GM13977 (cell line): ENCODE results near the gene ZNF337.
"Not testable (repeated sequence)": the region's sequence is repeated elsewhere in the genome, so short reads cannot be mapped to it uniquely, and the experiment has no call there.

Experiments
- DNase-seq: peaks from one replicate; pipeline ENCODE4 v3.0.0; 2012; ENCODE audit warnings: low spot score
- CTCF ChIP-seq: IDR thresholded peaks from 2 replicates; pipeline ENCODE4 v1.5.1; 2012; ENCODE audit warnings: mild to moderate bottlenecking, control low read depth; ENCODE audit not compliant: insufficient read depth; ENCODE audit errors: extremely low read depth, missing control alignments
- in situ Hi-C: fragments of 300-500 bp; cut with MboI; formaldehyde crosslinking; loops from one replicate; pipeline ENCODE4 v1.12.0; 2022; ENCODE audit warnings: low sequenced_read_pairs, low pct_unique_long_range_greater_than_20kb, mixed read lengths, inconsistent platforms; ENCODE audit not compliant: unreplicated experiment

The ZNF337 gene

GRCh38 chr20:25707695-25708094 is 11.0 kb upstream of the ZNF337 start:
- in situ Hi-C loops: no loop called here
- DNase-seq: no peak
- no peak for TF ChIP-seq CTCF

DNA sequence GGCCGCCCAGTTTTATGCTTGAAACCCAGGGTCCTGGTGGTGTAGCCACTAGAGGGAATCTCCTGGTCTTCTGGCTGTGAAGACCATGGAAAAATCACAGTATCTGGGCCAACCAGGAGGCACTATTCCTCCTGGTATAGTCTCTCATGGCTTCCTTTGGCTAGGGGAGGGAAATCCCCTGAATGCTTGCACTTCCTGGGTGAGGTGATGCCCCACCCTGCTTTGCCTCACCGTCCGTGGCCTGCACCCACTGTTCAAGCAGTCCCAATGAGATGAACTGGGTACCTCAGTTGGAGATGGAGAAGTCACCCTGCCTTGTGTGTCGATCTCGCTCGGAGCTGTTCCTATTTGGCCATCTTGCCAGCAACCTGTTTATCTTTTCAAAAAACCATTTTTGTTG is 10.1 kb upstream of the ZNF337 start:
- no peak for DNase-seq
- TF ChIP-seq CTCF: no peak
- in situ Hi-C loops: no loop called here

DNA sequence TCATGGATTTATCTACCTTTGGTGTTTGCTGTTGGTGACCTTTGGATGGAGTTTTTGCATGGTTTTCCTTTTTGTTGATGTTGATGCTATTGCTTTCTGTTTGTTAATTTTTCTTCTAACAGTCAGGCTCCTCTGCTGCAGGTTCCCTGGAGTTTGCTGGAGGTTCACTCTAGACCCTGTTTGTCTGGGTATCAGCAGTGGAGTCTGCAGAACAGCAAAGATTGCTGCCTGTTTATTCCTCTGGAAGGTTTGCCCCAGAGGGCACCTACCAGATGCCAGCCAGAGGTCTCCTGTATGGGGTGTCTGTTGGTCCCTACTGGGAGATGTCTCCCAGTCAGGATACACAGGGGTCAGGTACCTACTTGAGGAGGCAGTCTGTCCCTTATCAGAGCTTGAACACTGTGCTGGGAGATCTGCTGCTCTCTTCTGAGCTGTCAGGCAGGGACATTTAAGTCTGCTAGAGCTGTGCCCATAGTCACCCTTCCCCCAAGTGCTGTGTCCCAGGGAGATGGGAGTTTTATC is 9.2 kb upstream of the ZNF337 start:
- in situ Hi-C loops: no loop called here
- no peak for TF ChIP-seq CTCF
- DNase-seq: no peak

GRCh38 chr20:25704303-25704702 is 7.7 kb upstream of the ZNF337 start:
- DNase-seq, in situ Hi-C loops: not testable (repeated sequence)

DNA sequence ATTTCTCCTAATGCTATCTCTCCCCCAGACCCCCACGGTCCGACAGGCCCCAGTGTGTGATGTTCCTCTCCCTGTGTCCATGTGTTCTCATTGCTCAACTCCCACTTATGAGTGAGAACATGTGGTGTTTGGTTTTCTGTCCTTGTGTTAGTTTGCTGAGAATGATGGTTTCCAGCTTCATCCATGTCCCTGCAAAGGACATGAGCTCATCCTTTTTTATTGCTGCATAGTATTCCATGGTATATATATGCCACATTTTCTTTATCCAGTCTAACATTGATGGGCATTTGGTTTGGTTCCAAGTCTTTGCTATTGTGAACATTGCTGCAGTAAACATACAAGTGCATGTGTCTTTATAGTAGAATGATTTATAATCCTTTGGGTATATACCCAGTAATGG is 4.2 kb upstream of the ZNF337 start:
- DNase-seq, in situ Hi-C loops: not testable (repeated sequence)

DNA sequence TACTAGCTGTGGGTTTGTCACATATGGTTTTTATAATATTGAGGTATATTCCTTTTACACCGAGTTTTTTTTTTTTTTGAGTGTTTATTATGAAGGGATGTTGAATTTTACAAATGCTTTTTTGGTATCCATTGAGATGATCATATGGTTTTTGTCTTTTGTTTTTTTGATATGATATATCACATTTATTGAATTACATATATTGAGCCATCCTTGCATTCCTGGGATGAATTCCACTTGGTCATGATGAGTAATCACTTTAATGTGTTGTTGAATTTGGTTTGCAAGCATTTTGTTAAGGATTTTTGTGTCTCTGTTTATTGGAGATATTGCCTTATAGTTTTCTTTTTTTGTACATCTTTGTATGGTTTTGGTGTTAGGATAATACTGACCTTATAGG is 3.3 kb upstream of the ZNF337 start:
- TF ChIP-seq CTCF: no peak
- no peak for DNase-seq
- in situ Hi-C loops: no loop called here

DNA sequence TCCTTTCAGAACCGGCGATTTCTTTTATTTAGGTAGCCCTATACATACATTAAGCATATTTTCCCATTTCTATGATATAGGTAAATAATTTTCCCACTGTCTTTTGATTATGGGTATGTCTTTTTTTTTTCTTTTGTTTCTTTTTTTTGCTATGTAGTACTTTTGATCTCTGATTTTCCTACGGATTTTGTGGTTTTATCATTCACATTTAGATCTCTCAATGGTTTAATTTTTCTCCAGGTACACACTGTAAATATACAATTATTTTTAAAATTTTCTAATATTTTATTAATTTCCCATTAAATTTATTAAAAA is 436 bp upstream of the ZNF337 start:
- no peak for DNase-seq
- TF ChIP-seq CTCF: no peak
- in situ Hi-C loops: no loop called here
